ENCODE results near the gene ASB11. TPM values are rescaled to one million over a fixed set of nuclear protein-coding genes. Genes with fewer than 3 reads are reported as not detected.

The ASB11 gene
- polyA plus RNA-seq, 3 donors, result not detected

GRCh38 chrX:15343075-15343476 lies 27.6 kb upstream of the ASB11 start:
- no peak overlapping the region for H3K27ac ChIP-seq (ENCODE audit: low read depth in 1 of 2, low read length in 2 of 2)
- H3K36me3 ChIP-seq (replicated peaks in 1 of 2; ENCODE audit: control insufficient read depth in 1 of 2, insufficient read depth in 2 of 2, low read length in 2 of 2), result no peaks in the 10 kb centered on the region
- no peak overlapping the region for H3K27ac Mint-ChIP-seq
- no peaks in the 10 kb centered on the region for H3K9me3 ChIP-seq (replicated peaks in 1 of 2; ENCODE audit: control insufficient read depth in 1 of 2, insufficient read depth in 1 of 2, low read length in 2 of 2)
- no peaks in the 10 kb centered on the region for H4K20me1 ChIP-seq (ENCODE audit: insufficient read depth, low read length)
- H3K36me3 Mint-ChIP-seq, result no peaks in the 10 kb centered on the region
- DNase-seq, result peak in 1 of 3 donors; percentile 12
- H2AFZ ChIP-seq (ENCODE audit: insufficient read depth, low read depth, low read length, poor library complexity, severe bottlenecking), result no peak overlapping the region
- intact Hi-C loops (cut with micrococcal nuclease), result loop anchor here in 1 of 2 donors (10.0 kb wide), 1 partner anchor 122 kb away; no protein-coding TSS in a partner anchor
- H3K27me3 Mint-ChIP-seq (ENCODE audit: low read depth in 3 of 3), result peaks cover 8 to 25% (median 17%) of the 10 kb centered on the region in 3 donors
- H3K27me3 ChIP-seq (ENCODE audit: control insufficient read depth in 2 of 2, insufficient read depth in 2 of 2, low read length in 2 of 2), result peaks cover 3 to 45% of the 10 kb centered on the region in 2 donors
- no peaks in the 10 kb centered on the region for H3K4me1 Mint-ChIP-seq
- H3K4me2 ChIP-seq (replicated peaks; ENCODE audit: extremely low read depth, low read length, poor library complexity, severe bottlenecking), result no peak overlapping the region
- peaks cover 0 to 2% (median 0%) of the 10 kb centered on the region in 7 donors for H3K9me3 Mint-ChIP-seq
- H3K4me3 ChIP-seq (replicated peaks in 1 of 3; ENCODE audit: low read depth in 2 of 3, low read length in 3 of 3), result no peak overlapping the region
- no peaks in the 10 kb centered on the region for H3K4me1 ChIP-seq (ENCODE audit: control insufficient read depth in 1 of 2, insufficient read depth in 2 of 2, low read length in 2 of 2)
- no peak for TF ChIP-seq CTCF (IDR thresholded peaks at IDR 0.05)
- WGBS (ENCODE audit: insufficient coverage), result no CpG with 5 or more reads among the region's 5 CpGs
- H3K79me2 ChIP-seq (ENCODE audit: insufficient read depth, low read length), result no peaks in the 10 kb centered on the region
- H3K4me3 Mint-ChIP-seq, result no peak overlapping the region
- no peak overlapping the region for H3K9ac ChIP-seq (ENCODE audit: insufficient read depth, low read length, poor library complexity, severe bottlenecking)

- Histone ChIP-seq H3K4me2 (replicated peaks; ENCODE audit: extremely low read depth, low read length, poor library complexity, severe bottlenecking) (no peak overlapping the region), H3K9ac (ENCODE audit: insufficient read depth, low read length, poor library complexity, severe bottlenecking) (no peak overlapping the region), H3K27me3 (ENCODE audit: control insufficient read depth in 2 of 2, insufficient read depth in 2 of 2, low read length in 2 of 2) (peaks cover 3 to 48% of the 10 kb centered on the region in 2 donors), H3K4me3 (replicated peaks in 1 of 3; ENCODE audit: low read depth in 2 of 3, low read length in 3 of 3) (no peak overlapping the region), H3K27ac (ENCODE audit: low read depth in 1 of 2, low read length in 2 of 2) (no peak overlapping the region), H3K79me2 (ENCODE audit: insufficient read depth, low read length) (no peaks in the 10 kb centered on the region), H4K20me1 (ENCODE audit: insufficient read depth, low read length) (no peaks in the 10 kb centered on the region), H3K4me1 (ENCODE audit: control insufficient read depth in 1 of 2, insufficient read depth in 2 of 2, low read length in 2 of 2) (peaks cover 0 to 5% of the 10 kb centered on the region in 2 donors), H3K36me3 (replicated peaks in 1 of 2; ENCODE audit: control insufficient read depth in 1 of 2, insufficient read depth in 2 of 2, low read length in 2 of 2) (no peaks in the 10 kb centered on the region), H3K9me3 (replicated peaks in 1 of 2; ENCODE audit: control insufficient read depth in 1 of 2, insufficient read depth in 1 of 2, low read length in 2 of 2) (no peaks in the 10 kb centered on the region), H2AFZ (ENCODE audit: insufficient read depth, low read depth, low read length, poor library complexity, severe bottlenecking) (no peak overlapping the region)
- peaks cover 4% of the 10 kb centered on the region for H3K4me1 Mint-ChIP-seq
- H3K4me3 Mint-ChIP-seq, result peak overlapping the region in 1 of 2 donors; percentile 33
- TF ChIP-seq CTCF (IDR thresholded peaks at IDR 0.05), result no peak
- intact Hi-C loops (cut with micrococcal nuclease), result loop anchor here in 1 of 2 donors (10.0 kb wide), 1 partner anchor 124 kb away; no protein-coding TSS in a partner anchor
- no peaks in the 10 kb centered on the region for H3K36me3 Mint-ChIP-seq
- WGBS (ENCODE audit: insufficient coverage), result no CpG with 5 or more reads among the region's 2 CpGs
- DNase-seq, result no peak
- peak overlapping the region in 1 of 7 donors; percentile 23 for H3K27ac Mint-ChIP-seq
- H3K27me3 Mint-ChIP-seq (ENCODE audit: low read depth in 3 of 3), result peaks cover 8 to 21% (median 15%) of the 10 kb centered on the region in 3 donors
- H3K9me3 Mint-ChIP-seq, result peaks cover 0 to 2% (median 0%) of the 10 kb centered on the region in 7 donors
Measured at GRCh38 chrX:15340867-15341266, 25.4 kb upstream of the ASB11 start.
